ENCODE results near the gene TMEM225B.

DNA sequence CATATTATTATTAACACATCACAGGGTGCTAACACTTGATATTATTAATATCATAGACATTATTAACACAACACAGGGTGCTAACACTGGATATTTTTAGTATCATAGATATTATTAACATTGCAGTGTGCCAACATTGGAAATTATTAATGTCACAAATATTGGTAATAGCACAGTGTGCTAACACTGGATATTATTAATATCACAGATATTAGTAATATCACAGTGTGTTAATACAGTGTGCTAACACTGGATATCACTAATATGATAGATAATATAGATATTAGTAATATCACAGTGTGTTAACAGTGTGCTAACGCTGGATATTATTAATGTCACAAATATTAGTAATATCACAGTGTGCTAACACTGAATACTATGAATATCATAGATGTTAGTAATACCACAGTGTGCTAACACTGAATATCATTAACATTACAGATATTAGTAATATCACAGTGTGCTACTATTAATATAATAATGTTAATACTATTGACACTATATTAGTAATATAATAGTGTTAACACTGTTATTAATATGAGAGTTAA, 1.6 kb upstream of the TMEM225B start:
- TF ChIP-seq SPI1 (IDR thresholded peaks at IDR 0.05; ENCODE audit: low read depth, low read length) (no peak), POLR2AphosphoS5 (IDR thresholded peaks at IDR 0.05; ENCODE audit: low read depth, low read length) (no peak), POLR2A (IDR thresholded peaks at IDR 0.05; ENCODE audit: low read depth, low read length) (no peak), TAF1 (IDR thresholded peaks at IDR 0.05; ENCODE audit: low read depth, low read length) (no peak), PAX5 (IDR thresholded peaks at IDR 0.05; ENCODE audit: insufficient read depth, low read length, severe bottlenecking) (no peak), POU2F2 (IDR thresholded peaks at IDR 0.05; ENCODE audit: low read depth, low read length) (no peak)

Measured in GM12891 (cell line).